ENCODE measurements around the gene PPP1R13L. TPM values are rescaled to one million over a fixed set of nuclear protein-coding genes. Genes with fewer than 3 reads are reported as not detected.

Gene PPP1R13L
- total RNA-seq, 1 donor from 2014 or later = 0.93 TPM

GRCh38 chr19:45405435-45406225 lies 761 bp upstream of the PPP1R13L start:
- H3K27me3 Mint-ChIP-seq (ENCODE audit: unreplicated experiment) = peaks cover 5% of the 10 kb centered on the region
- peaks cover 2% of the 10 kb centered on the region for H3K9me3 Mint-ChIP-seq (ENCODE audit: unreplicated experiment)
- TF ChIP-seq, protein P1, sequence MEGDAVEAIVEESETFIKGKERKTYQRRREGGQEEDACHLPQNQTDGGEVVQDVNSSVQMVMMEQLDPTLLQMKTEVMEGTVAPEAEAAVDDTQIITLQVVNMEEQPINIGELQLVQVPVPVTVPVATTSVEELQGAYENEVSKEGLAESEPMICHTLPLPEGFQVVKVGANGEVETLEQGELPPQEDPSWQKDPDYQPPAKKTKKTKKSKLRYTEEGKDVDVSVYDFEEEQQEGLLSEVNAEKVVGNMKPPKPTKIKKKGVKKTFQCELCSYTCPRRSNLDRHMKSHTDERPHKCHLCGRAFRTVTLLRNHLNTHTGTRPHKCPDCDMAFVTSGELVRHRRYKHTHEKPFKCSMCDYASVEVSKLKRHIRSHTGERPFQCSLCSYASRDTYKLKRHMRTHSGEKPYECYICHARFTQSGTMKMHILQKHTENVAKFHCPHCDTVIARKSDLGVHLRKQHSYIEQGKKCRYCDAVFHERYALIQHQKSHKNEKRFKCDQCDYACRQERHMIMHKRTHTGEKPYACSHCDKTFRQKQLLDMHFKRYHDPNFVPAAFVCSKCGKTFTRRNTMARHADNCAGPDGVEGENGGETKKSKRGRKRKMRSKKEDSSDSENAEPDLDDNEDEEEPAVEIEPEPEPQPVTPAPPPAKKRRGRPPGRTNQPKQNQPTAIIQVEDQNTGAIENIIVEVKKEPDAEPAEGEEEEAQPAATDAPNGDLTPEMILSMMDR (IDR thresholded peaks at IDR 0.05; ENCODE audit: partially characterized antibody, unreplicated experiment) = peak; percentile 2
- peak overlapping the region; percentile 95 for H3K4me3 Mint-ChIP-seq (ENCODE audit: unreplicated experiment)
- H3K27ac Mint-ChIP-seq (ENCODE audit: unreplicated experiment) = peak overlapping the region; percentile 99
- H3K36me3 Mint-ChIP-seq (ENCODE audit: unreplicated experiment) = no peaks in the 10 kb centered on the region
- peaks cover 10% of the 10 kb centered on the region for H3K4me1 Mint-ChIP-seq (ENCODE audit: low read depth, unreplicated experiment)
- peak; percentile 86 for DNase-seq

DNA sequence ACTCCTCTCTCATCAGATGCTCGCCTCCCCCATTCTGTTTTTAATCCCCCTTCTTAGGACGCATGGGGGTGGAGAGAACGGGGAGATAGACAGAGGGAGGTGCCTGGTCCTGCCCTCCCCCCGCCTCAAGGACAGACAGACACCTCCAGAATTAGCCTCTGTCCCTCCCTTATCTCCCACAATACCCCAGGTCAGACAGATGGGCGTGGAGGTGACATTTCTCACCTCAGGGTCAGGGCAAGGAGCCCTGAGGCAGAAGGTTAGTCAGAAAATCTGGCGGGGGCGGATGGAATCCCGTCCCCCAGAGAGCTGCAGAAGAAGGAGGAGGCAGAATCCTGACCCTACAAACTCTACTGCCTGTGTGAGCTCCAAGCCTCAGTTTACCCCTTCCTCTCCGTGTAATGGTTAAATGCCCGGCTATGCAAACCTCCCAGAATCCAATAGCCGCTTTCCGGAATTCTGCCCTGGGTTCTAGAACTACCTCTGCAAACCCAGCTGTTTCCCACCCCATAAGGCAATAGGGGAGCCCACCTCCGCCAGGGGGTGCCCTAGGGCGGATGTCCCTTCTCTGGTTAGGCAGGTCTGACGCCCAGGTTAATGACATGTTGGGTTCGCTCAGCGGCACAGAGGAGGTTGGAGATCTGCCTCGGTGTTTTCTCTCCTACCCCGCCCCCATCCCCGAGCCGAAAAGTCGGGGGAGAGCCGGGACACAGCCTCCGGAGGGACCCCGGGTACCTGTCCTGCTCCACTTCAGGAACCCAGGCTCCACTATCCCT lies 900 bp downstream of the PPP1R13L start:
- H3K27me3 Mint-ChIP-seq (ENCODE audit: unreplicated experiment) = peaks cover 5% of the 10 kb centered on the region
- peak overlapping the region; percentile 95 for H3K4me3 Mint-ChIP-seq (ENCODE audit: unreplicated experiment)
- no peaks in the 10 kb centered on the region for H3K36me3 Mint-ChIP-seq (ENCODE audit: unreplicated experiment)
- H3K27ac Mint-ChIP-seq (ENCODE audit: unreplicated experiment) = no peak overlapping the region
- peak; percentile 60 for DNase-seq
- peaks cover 6% of the 10 kb centered on the region for H3K4me1 Mint-ChIP-seq (ENCODE audit: low read depth, unreplicated experiment)
- TF ChIP-seq, protein P1 (IDR thresholded peaks at IDR 0.05; ENCODE audit: partially characterized antibody, unreplicated experiment) = peak; percentile 31
- no peaks in the 10 kb centered on the region for H3K9me3 Mint-ChIP-seq (ENCODE audit: unreplicated experiment)

GRCh38 chr19:45403272-45403671 lies 1.6 kb downstream of the PPP1R13L start:
- H3K4me3 Mint-ChIP-seq (ENCODE audit: unreplicated experiment) = no peak overlapping the region
- TF ChIP-seq, protein P1 (IDR thresholded peaks at IDR 0.05; ENCODE audit: partially characterized antibody, unreplicated experiment) = no peak

GRCh38 chr19:45402298-45403061 lies 2.4 kb downstream of the PPP1R13L start:
- peak; percentile 78 for DNase-seq
- no peaks in the 10 kb centered on the region for H3K9me3 Mint-ChIP-seq (ENCODE audit: unreplicated experiment)
- no peak overlapping the region for H3K4me3 Mint-ChIP-seq (ENCODE audit: unreplicated experiment)
- peaks cover 12% of the 10 kb centered on the region for H3K27me3 Mint-ChIP-seq (ENCODE audit: unreplicated experiment)
- no peaks in the 10 kb centered on the region for H3K36me3 Mint-ChIP-seq (ENCODE audit: unreplicated experiment)
- no peak overlapping the region for H3K27ac Mint-ChIP-seq (ENCODE audit: unreplicated experiment)
- H3K4me1 Mint-ChIP-seq (ENCODE audit: low read depth, unreplicated experiment) = peaks cover 5% of the 10 kb centered on the region
- TF ChIP-seq, protein P1 (IDR thresholded peaks at IDR 0.05; ENCODE audit: partially characterized antibody, unreplicated experiment) = peak; percentile 85

More at GRCh38 chr19:45403272-45403671, 1.6 kb downstream of the PPP1R13L start:
- Mint-ChIP-seq H3K27me3 (ENCODE audit: unreplicated experiment) (peaks cover 10% of the 10 kb centered on the region), H3K9me3 (ENCODE audit: unreplicated experiment) (no peaks in the 10 kb centered on the region), H3K4me1 (ENCODE audit: low read depth, unreplicated experiment) (peaks cover 5% of the 10 kb centered on the region), H3K36me3 (ENCODE audit: unreplicated experiment) (no peaks in the 10 kb centered on the region), H3K27ac (ENCODE audit: unreplicated experiment) (no peak overlapping the region)
- no peak for DNase-seq

Measured in glutamatergic neuron (in vitro differentiated cells).